Spleen (tissue), 11 donors: Measurements from ENCODE around the gene CNNM2. TPM values are rescaled to one million over a fixed set of nuclear protein-coding genes. Genes with fewer than 3 reads are reported as not detected.

ENCODE experiments used
- DNase-seq: peaks from one replicate; pipeline ENCODE4 v3.0.0-alpha.2; 2020
- H3K27ac ChIP-seq, 8 donors: fragments of 200-600 bp; sonication (generic) in 7 of 8; 1 replicate in 4 of 8; 2 replicates in 4 of 8; pipeline versions ENCODE4 v1.5.0 to v1.8.0; 2016 to 2021; ENCODE audit warnings: inconsistent platforms in 4 of 8, mild to moderate bottlenecking in 4 of 8, moderate library complexity in 1 of 8
- H3K27me3 ChIP-seq, 7 donors: fragments of 200-600 bp; sonication (generic) in 6 of 7; replicated peaks in 1 of 7; 1 replicate in 4 of 7; 2 replicates in 3 of 7; pipeline versions ENCODE4 v1.5.0 to v1.8.0; 2016 to 2021; ENCODE audit warnings: inconsistent platforms in 3 of 7, mild to moderate bottlenecking in 1 of 7
- H3K36me3 ChIP-seq, 6 donors: fragments of 200-600 bp; sonication (generic) in 5 of 6; 1 replicate in 4 of 6; 2 replicates in 2 of 6; pipeline versions ENCODE4 v1.5.0 to v1.8.0; 2016 to 2021; ENCODE audit warnings: inconsistent platforms in 2 of 6
- H3K4me1 ChIP-seq, 6 donors: fragments of 200-600 bp; sonication (generic) in 5 of 6; 1 replicate in 3 of 6; 2 replicates in 3 of 6; pipeline versions ENCODE4 v1.5.0 to v1.8.0; 2016 to 2021; ENCODE audit warnings: inconsistent platforms in 3 of 6
- H3K4me3 ChIP-seq, 8 donors: fragments of 200-600 bp; sonication (generic) in 7 of 8; 1 replicate in 4 of 8; 2 replicates in 4 of 8; pipeline versions ENCODE4 v1.5.0 to v1.8.0; 2016 to 2021; ENCODE audit warnings: inconsistent platforms in 4 of 8, mild to moderate bottlenecking in 4 of 8, moderate library complexity in 2 of 8
- H3K9me3 ChIP-seq, 8 donors: fragments of 200-600 bp; sonication (generic) in 7 of 8; 1 replicate in 4 of 8; 2 replicates in 4 of 8; pipeline versions ENCODE4 v1.5.0 to v1.8.0; 2016 to 2021; ENCODE audit warnings: inconsistent platforms in 4 of 8
- POLR2A ChIP-seq, 3 donors: fragments of 450-650 bp; IDR thresholded peaks; one replicate each; pipeline ENCODE4 v1.5.1; 2017; ENCODE audit warnings: antibody characterized with exemption in 3 of 3, mild to moderate bottlenecking in 1 of 3
- POLR2AphosphoS5 ChIP-seq, 3 donors: sonication (generic); formaldehyde crosslinking; IDR thresholded peaks; one replicate each; pipeline ENCODE4 v1.5.1; 2017; ENCODE audit warnings: antibody characterized with exemption in 3 of 3
- WGBS, 5 donors: extraction: QIAGEN DNeasy Blood & Tissue Kit in 3 of 5; methylation state at CpG; one replicate each; pipeline versions ENCODE4 v1.1.5 to v1.1.7; 2013 to 2018; 5-methylcytosine and 5-hydroxymethylcytosine counted together
- intact Hi-C: fragments of 100-400 bp; cut with DNase I; formaldehyde crosslinking; loops from one replicate; pipeline ENCODE4 v1.15.0; 2023; ENCODE audit warnings: low total_unique reads
- polyA plus RNA-seq, 3 donors: library from polyadenylated mRNA; stranded (reverse); fragments of 200-250 nt; gene quantifications; one replicate each; pipeline ENCODE4 v1.2.1, GENCODE V29; 2013
- total RNA-seq, 7 donors: library from RNA; depleted of rRNA in 3 of 7; stranded (reverse); fragments of >200 nt in 3 of 7; fragmentation: NEBNext Ultra II Directional in 4 of 7; extraction: Animal tissue kit (Norgen Biotek cat#: 25700) in 4 of 7; gene quantifications; one replicate each; pipeline versions ENCODE4 v1.1.0 to v1.2.1, GENCODE V29; 2016 to 2021
- TF ChIP-seq, protein P1 (sequence below), 11 experiments: fragments of 200-600 bp in 7 of 11; fragments of 450-650 bp in 4 of 11; sonication (generic) in 4 of 11; IDR thresholded peaks in 8 of 11; conservative IDR thresholded peaks in 3 of 11; 1 replicate in 7 of 11; 2 replicates in 4 of 11; pipeline versions ENCODE4 v1.4.0 to v1.8.0; 2016 to 2021; ENCODE audit warnings: antibody characterized with exemption in 11 of 11, inconsistent platforms in 4 of 11, mild to moderate bottlenecking in 1 of 11
- donor health status: healthy with polysubstance abuse.
- donor health status: DM: no; HTN: no; CAD: no; lungs with moderate emphysema.
- donor health status: DM: no; HTN: no; CAD: no.
- donor health status: Bipolar disorder and iron deficiency.
- donor health status: healthy.
- donor health status: DM: no; HTN: no; CAD: no.
- donor health status: DM: yes; HTN: yes; CAD: no.

Gene CNNM2
- total and polyA plus RNA-seq, 10 donors, result 0.65 to 9.9 (median 7.5) TPM

DNA sequence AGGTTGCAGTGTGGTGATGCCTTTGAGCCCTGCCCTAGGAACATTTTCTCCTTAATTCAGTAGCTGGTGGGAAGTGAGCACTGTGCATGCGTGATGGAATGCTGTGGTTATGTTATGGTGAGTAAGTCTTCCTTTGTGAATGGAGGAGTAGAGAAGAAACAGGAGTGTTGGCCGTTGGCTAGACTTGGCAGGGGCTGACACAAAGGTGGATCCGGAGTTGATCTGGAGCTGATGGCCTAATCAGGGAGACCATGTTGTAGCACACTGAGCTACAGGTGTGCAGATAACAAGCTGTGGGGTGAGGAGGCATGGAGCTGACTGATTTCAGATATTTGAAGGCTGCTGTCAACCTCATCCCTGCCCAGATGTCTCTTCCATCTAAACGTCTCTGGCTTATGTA lies 122.3 kb downstream of the CNNM2 start:
- no peak overlapping the region for H3K27ac ChIP-seq
- TF ChIP-seq, protein P1, sequence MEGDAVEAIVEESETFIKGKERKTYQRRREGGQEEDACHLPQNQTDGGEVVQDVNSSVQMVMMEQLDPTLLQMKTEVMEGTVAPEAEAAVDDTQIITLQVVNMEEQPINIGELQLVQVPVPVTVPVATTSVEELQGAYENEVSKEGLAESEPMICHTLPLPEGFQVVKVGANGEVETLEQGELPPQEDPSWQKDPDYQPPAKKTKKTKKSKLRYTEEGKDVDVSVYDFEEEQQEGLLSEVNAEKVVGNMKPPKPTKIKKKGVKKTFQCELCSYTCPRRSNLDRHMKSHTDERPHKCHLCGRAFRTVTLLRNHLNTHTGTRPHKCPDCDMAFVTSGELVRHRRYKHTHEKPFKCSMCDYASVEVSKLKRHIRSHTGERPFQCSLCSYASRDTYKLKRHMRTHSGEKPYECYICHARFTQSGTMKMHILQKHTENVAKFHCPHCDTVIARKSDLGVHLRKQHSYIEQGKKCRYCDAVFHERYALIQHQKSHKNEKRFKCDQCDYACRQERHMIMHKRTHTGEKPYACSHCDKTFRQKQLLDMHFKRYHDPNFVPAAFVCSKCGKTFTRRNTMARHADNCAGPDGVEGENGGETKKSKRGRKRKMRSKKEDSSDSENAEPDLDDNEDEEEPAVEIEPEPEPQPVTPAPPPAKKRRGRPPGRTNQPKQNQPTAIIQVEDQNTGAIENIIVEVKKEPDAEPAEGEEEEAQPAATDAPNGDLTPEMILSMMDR (IDR thresholded peaks at IDR 0.05 in 8 of 11, conservative IDR thresholded peaks at IDR 0.05 in 3 of 11), result no peak
- TF ChIP-seq POLR2AphosphoS5 (IDR thresholded peaks at IDR 0.05), result no peak
- no peak for TF ChIP-seq POLR2A (IDR thresholded peaks at IDR 0.05)
- no peaks in the 10 kb centered on the region for H3K27me3 ChIP-seq
- DNase-seq, result no peak
- H3K4me3 ChIP-seq, result no peak overlapping the region
- WGBS, 5 donors, result 86 to 94% (median 89%) methylated on average over 4 of the region's 4 CpGs
- H3K4me1 ChIP-seq, result no peaks in the 10 kb centered on the region
- no peaks in the 10 kb centered on the region for H3K9me3 ChIP-seq
- intact Hi-C loops, result no loop called here
- no peaks in the 10 kb centered on the region for H3K36me3 ChIP-seq

DNA sequence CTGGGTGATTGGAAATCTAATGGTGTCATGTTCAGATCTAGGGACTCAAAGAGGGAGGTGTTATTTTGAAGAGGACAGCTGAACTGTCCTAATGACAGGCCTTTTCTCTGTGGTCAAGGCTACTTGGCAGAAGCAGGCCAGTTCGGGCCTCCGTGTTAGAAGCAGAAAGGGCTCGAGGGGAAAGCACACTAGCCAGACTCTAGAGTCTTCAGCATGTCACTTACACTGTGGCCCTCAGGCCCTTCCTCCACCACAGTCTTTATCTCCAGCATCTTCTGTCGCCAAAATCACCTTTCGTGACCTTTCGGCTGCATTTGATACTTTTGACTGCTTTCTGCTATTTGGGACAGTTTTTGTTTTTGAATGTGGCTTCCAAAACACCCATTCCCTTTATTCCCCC lies 123.3 kb downstream of the CNNM2 start:
- H3K4me3 ChIP-seq, result no peak overlapping the region
- no peaks in the 10 kb centered on the region for H3K4me1 ChIP-seq
- no peaks in the 10 kb centered on the region for H3K27me3 ChIP-seq
- TF ChIP-seq POLR2A (IDR thresholded peaks at IDR 0.05) (no peak), POLR2AphosphoS5 (IDR thresholded peaks at IDR 0.05) (no peak)
- WGBS, 5 donors, result 86 to 94% (median 93%) methylated on average over 6 of the region's 6 CpGs
- no peak for DNase-seq
- intact Hi-C loops, result no loop called here
- no peak overlapping the region for H3K27ac ChIP-seq
- no peaks in the 10 kb centered on the region for H3K36me3 ChIP-seq
- no peaks in the 10 kb centered on the region for H3K9me3 ChIP-seq

DNA sequence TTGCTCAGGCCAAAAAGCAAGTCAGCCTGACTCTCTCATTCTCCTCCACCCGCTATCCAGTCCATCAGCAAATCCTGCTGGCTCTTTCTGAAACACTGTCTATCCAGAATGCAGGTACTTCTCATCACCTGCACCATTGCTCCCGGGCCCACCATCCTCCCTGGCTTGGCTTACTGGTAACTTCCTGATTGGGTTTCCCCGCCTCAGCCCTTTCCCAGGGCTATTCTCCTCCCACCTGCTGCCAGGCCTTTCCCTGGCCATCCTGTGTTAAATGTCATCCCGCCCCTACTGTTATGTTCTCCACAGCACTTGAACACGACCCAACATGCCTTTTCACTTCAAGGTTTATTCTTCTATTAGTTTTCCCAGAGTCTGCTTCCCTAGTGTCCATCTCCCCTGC lies 124.0 kb downstream of the CNNM2 start:
- WGBS, 5 donors, result 78 to 94% (median 83%) methylated on average over 5 of the region's 5 CpGs
- no peak for DNase-seq
- Histone ChIP-seq H3K27me3 (no peaks in the 10 kb centered on the region), H3K4me3 (no peak overlapping the region), H3K36me3 (no peaks in the 10 kb centered on the region), H3K4me1 (no peaks in the 10 kb centered on the region), H3K27ac (no peak overlapping the region), H3K9me3 (no peaks in the 10 kb centered on the region)
- intact Hi-C loops, result no loop called here
- TF ChIP-seq, protein P1 (IDR thresholded peaks at IDR 0.05 in 8 of 11, conservative IDR thresholded peaks at IDR 0.05 in 3 of 11), result no peak
- no peak for TF ChIP-seq POLR2AphosphoS5 (IDR thresholded peaks at IDR 0.05)
- TF ChIP-seq POLR2A (IDR thresholded peaks at IDR 0.05), result no peak

DNA sequence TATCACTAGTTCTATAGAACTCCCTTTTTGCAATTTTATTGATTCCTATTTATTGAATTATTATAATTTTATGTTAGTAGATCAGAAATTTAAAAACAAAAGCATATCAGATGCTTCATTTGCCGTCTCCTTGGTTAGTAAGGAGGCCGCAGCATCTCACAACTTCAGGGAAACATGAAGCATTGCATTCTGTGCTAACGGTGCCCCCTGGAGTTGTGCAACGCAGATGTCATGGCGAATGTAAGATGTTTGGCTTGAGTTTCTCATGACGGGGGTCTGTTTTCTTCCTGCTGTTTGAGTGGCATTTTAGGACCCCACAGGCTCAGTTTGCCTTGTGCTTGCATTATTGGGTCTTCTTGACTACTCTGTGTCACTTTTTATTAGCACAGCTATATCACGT lies 124.8 kb downstream of the CNNM2 start:
- no peak for DNase-seq
- Histone ChIP-seq H3K9me3 (no peaks in the 10 kb centered on the region), H3K27me3 (no peaks in the 10 kb centered on the region), H3K27ac (no peak overlapping the region), H3K4me1 (no peaks in the 10 kb centered on the region), H3K4me3 (no peak overlapping the region), H3K36me3 (no peaks in the 10 kb centered on the region)
- TF ChIP-seq, protein P1 (IDR thresholded peaks at IDR 0.05 in 8 of 11, conservative IDR thresholded peaks at IDR 0.05 in 3 of 11), result no peak
- TF ChIP-seq POLR2A (IDR thresholded peaks at IDR 0.05) (no peak), POLR2AphosphoS5 (IDR thresholded peaks at IDR 0.05) (no peak)
- WGBS, 5 donors, result 90 to 97% (median 94%) methylated on average over 7 of the region's 7 CpGs
- intact Hi-C loops, result no loop called here

DNA sequence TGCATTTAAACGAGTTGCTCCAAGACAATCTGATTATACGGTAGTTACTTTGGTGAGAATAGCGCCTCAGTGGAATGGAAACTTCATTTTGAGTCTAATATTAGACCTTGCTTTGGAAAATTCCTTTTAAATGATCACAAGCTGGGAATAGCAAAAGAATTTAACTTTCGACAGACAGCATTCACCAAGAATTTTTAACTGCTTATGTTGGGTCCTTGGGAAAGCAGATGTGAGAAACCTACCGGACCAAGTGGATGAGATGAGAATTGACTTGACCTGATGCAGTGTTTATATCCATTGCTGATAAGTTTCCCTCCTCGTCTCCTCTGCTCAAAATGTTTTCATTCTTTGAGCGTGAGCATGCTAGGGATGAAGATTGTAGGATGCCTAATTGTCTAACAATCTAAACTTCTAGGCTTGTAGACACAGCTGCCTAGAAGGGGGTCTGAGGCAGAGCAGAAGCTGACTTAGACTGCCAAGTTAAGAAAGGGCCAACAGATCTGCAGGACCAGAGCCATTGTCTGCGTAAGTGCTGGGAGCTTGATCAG lies 126.9 kb downstream of the CNNM2 start:
- H3K4me3 ChIP-seq, result no peak overlapping the region
- peaks cover 0 to 9% (median 0%) of the 10 kb centered on the region in 6 donors for H3K36me3 ChIP-seq
- H3K27ac ChIP-seq, result no peak overlapping the region
- no peaks in the 10 kb centered on the region for H3K9me3 ChIP-seq
- no peaks in the 10 kb centered on the region for H3K4me1 ChIP-seq
- no peaks in the 10 kb centered on the region for H3K27me3 ChIP-seq
- DNase-seq, result no peak
- intact Hi-C loops, result no loop called here
- WGBS, 5 donors, result 81 to 91% (median 87%) methylated on average over 8 of the region's 8 CpGs
- TF ChIP-seq POLR2A (IDR thresholded peaks at IDR 0.05) (no peak), POLR2AphosphoS5 (IDR thresholded peaks at IDR 0.05) (no peak)
- TF ChIP-seq, protein P1 (IDR thresholded peaks at IDR 0.05 in 8 of 11, conservative IDR thresholded peaks at IDR 0.05 in 3 of 11), result no peak
